Measurements from ENCODE around the gene MEDAG.

Gene MEDAG

GRCh38 chr13:30868799-30869470, 37.1 kb upstream of the MEDAG start:
- H3K4me3 ChIP-seq (ENCODE audit: low read length) = peak overlapping the region; percentile 2; the same call in 1 of the 2 replicates
- DNase-seq (ENCODE audit: low read depth) = peak; percentile 52
- no peak for TF ChIP-seq CTCF (conservative IDR thresholded peaks at IDR 0.05; ENCODE audit: low read length)

GRCh38 chr13:30869491-30869890, 36.6 kb upstream of the MEDAG start:
- no peak for TF ChIP-seq CTCF (conservative IDR thresholded peaks at IDR 0.05; ENCODE audit: low read length)
- peak; percentile 53 for DNase-seq (ENCODE audit: low read depth)
- peak overlapping the region; percentile 26 for H3K4me3 ChIP-seq (ENCODE audit: low read length)

- no peak for TF ChIP-seq CTCF (conservative IDR thresholded peaks at IDR 0.05; ENCODE audit: low read length)
- H3K4me3 ChIP-seq (ENCODE audit: low read length) = peak overlapping the region; percentile 36
- peak; percentile 99 for DNase-seq (ENCODE audit: low read depth)
These were observed 35.8 kb upstream of the MEDAG start for GRCh38 chr13:30870049-30870884.

- no peak for TF ChIP-seq CTCF (conservative IDR thresholded peaks at IDR 0.05; ENCODE audit: low read length)
- 0 out of 2 replicates have a peak overlapping the region, but pooled peaks have one; percentile 12 for H3K4me3 ChIP-seq (ENCODE audit: low read length)
- no peak for DNase-seq (ENCODE audit: low read depth)
These were observed 35.0 kb upstream of the MEDAG start for GRCh38 chr13:30870916-30871587.

- no peak overlapping the region for H3K4me3 ChIP-seq (ENCODE audit: low read length)
- TF ChIP-seq CTCF (conservative IDR thresholded peaks at IDR 0.05; ENCODE audit: low read length) = no peak
- DNase-seq (ENCODE audit: low read depth) = no peak
These were observed 34.3 kb upstream of the MEDAG start for GRCh38 chr13:30871588-30872275.

- no peak for DNase-seq (ENCODE audit: low read depth)
- H3K4me3 ChIP-seq (ENCODE audit: low read length) = no peak overlapping the region
- no peak for TF ChIP-seq CTCF (conservative IDR thresholded peaks at IDR 0.05; ENCODE audit: low read length)
These were observed 33.8 kb upstream of the MEDAG start for GRCh38 chr13:30872276-30872594.
